Parathyroid adenoma (tissue), 2 donors: ENCODE data around the gene PRKCE.

ENCODE experiments used
- H2AFZ ChIP-seq: fragments of 300-600 bp; sonication (generic); one replicate; pipeline ENCODE4 v1.7.0; 2017; ENCODE audit warnings: antibody characterized with exemption, mild to moderate bottlenecking
- H3K27ac ChIP-seq: fragments of 300-600 bp; sonication (generic); one replicate; pipeline ENCODE4 v1.7.0; 2017
- H3K27me3 ChIP-seq: fragments of 300-600 bp; sonication (generic); one replicate; pipeline ENCODE4 v1.7.0; 2017; ENCODE audit warnings: low read length; ENCODE audit not compliant: control insufficient read depth, insufficient read depth
- H3K36me3 ChIP-seq: fragments of 300-600 bp; sonication (generic); one replicate; pipeline ENCODE4 v1.7.0; 2017; ENCODE audit warnings: low read length; ENCODE audit not compliant: control insufficient read depth, insufficient read depth
- H3K4me1 ChIP-seq: fragments of 300-600 bp; sonication (generic); one replicate; pipeline ENCODE4 v1.7.0; 2017; ENCODE audit warnings: control low read depth
- H3K4me2 ChIP-seq: fragments of 300-600 bp; sonication (generic); one replicate; pipeline ENCODE4 v1.7.0; 2017; ENCODE audit warnings: low read length
- H3K4me3 ChIP-seq: fragments of 300-600 bp; sonication (generic); one replicate; pipeline ENCODE4 v1.7.0; 2017; ENCODE audit warnings: low read depth, low read length
- H3K79me2 ChIP-seq: fragments of 300-600 bp; sonication (generic); one replicate; pipeline ENCODE4 v1.7.0; 2017; ENCODE audit warnings: control low read depth
- H3K9ac ChIP-seq: fragments of 300-600 bp; sonication (generic); one replicate; pipeline ENCODE4 v1.7.0; 2017; ENCODE audit warnings: mild to moderate bottlenecking
- H3K9me3 ChIP-seq: fragments of 300-600 bp; sonication (generic); one replicate; pipeline ENCODE4 v1.7.0; 2017; ENCODE audit warnings: low read length; ENCODE audit not compliant: control insufficient read depth
- TF ChIP-seq, protein P1 (sequence below): fragments of 300-600 bp; sonication (generic); IDR thresholded peaks from one replicate; pipeline ENCODE4 v1.7.0; 2017; ENCODE audit warnings: antibody characterized with exemption, mild to moderate bottlenecking
- donor health status: primary hyperparathyroidism.

The PRKCE gene

DNA sequence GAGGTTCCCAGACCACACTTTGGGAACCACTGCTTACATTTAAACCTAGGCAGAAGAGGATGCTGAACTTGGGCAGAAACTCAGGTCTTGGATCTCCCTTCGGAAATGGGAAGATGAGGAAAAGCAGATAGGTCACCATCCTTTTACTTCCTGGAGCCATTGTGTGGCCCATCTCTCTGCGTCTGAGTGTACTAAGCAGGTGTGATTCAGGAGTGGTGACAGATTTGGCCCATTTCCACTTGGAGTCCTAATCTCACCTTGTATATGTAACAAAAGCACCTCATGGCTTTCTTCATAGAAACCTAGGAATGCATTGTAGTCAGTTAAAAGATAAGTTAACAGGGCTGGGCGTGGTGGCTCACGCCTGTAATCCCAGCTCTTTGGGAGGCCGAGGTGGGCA, 71.0 kb downstream of the PRKCE start:
- H3K79me2 ChIP-seq = peaks cover 22% of the 10 kb centered on the region
- no peaks in the 10 kb centered on the region for H3K9me3 ChIP-seq
- peaks cover 31% of the 10 kb centered on the region for H3K4me1 ChIP-seq
- no peak overlapping the region for H3K4me3 ChIP-seq
- H3K4me2 ChIP-seq = no peak overlapping the region
- no peak overlapping the region for H3K9ac ChIP-seq
- H3K36me3 ChIP-seq = no peaks in the 10 kb centered on the region
- H3K27me3 ChIP-seq = no peaks in the 10 kb centered on the region
- TF ChIP-seq, protein P1, sequence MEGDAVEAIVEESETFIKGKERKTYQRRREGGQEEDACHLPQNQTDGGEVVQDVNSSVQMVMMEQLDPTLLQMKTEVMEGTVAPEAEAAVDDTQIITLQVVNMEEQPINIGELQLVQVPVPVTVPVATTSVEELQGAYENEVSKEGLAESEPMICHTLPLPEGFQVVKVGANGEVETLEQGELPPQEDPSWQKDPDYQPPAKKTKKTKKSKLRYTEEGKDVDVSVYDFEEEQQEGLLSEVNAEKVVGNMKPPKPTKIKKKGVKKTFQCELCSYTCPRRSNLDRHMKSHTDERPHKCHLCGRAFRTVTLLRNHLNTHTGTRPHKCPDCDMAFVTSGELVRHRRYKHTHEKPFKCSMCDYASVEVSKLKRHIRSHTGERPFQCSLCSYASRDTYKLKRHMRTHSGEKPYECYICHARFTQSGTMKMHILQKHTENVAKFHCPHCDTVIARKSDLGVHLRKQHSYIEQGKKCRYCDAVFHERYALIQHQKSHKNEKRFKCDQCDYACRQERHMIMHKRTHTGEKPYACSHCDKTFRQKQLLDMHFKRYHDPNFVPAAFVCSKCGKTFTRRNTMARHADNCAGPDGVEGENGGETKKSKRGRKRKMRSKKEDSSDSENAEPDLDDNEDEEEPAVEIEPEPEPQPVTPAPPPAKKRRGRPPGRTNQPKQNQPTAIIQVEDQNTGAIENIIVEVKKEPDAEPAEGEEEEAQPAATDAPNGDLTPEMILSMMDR = no peak
- H3K27ac ChIP-seq = no peak overlapping the region
- no peak overlapping the region for H2AFZ ChIP-seq

DNA sequence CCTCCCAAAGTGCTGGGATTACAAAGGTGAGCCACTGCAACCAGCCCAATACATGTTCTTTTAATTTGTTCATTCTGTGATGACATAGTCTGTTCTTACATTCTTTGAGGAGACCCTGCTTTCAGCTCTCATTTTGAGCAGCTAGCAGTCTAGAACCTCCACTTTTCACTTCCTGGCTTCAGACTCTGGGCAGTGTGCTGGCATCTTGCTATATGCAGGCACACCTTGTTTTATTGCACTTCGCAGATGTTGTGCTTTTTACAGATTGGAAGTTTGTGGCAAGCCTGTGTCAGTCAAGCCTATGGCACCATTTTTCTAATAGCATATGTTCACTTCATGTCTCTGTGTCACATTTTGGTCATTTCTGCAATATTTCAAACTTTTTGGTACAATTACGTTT, 72.4 kb downstream of the PRKCE start:
- TF ChIP-seq, protein P1 = no peak
- no peaks in the 10 kb centered on the region for H3K9me3 ChIP-seq
- H3K9ac ChIP-seq = no peak overlapping the region
- H3K79me2 ChIP-seq = peaks cover 23% of the 10 kb centered on the region
- no peaks in the 10 kb centered on the region for H3K36me3 ChIP-seq
- peaks cover 33% of the 10 kb centered on the region for H3K4me1 ChIP-seq
- no peak overlapping the region for H3K4me3 ChIP-seq
- no peak overlapping the region for H3K4me2 ChIP-seq
- H3K27me3 ChIP-seq = no peaks in the 10 kb centered on the region
- H3K27ac ChIP-seq = peak overlapping the region; percentile 52
- no peak overlapping the region for H2AFZ ChIP-seq

DNA sequence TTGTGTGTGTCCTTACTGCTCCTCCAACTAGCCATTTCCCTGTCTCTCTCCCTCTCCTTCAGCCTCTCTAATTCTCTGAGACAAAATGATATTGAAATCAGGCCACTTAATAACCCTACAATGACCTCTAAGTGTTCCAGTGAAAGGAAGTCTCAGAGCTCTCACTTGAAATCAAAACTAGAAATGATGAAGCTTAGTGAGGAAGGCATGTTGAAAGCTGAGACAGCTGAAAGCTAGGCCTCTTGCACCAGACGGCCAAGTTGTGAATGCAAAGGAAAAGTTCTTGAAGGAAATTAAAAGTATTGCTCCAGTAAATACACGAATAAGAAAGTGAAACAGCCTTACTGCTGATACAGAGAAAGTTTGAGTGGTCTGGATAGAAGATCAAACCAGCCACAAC, 72.9 kb downstream of the PRKCE start:
- H3K9me3 ChIP-seq = no peaks in the 10 kb centered on the region
- no peaks in the 10 kb centered on the region for H3K27me3 ChIP-seq
- peak overlapping the region; percentile 52 for H3K27ac ChIP-seq
- H2AFZ ChIP-seq = peak overlapping the region; percentile 43
- TF ChIP-seq, protein P1 = no peak
- peaks cover 28% of the 10 kb centered on the region for H3K79me2 ChIP-seq
- H3K9ac ChIP-seq = no peak overlapping the region
- H3K36me3 ChIP-seq = no peaks in the 10 kb centered on the region
- H3K4me2 ChIP-seq = no peak overlapping the region
- no peak overlapping the region for H3K4me3 ChIP-seq
- peaks cover 33% of the 10 kb centered on the region for H3K4me1 ChIP-seq

DNA sequence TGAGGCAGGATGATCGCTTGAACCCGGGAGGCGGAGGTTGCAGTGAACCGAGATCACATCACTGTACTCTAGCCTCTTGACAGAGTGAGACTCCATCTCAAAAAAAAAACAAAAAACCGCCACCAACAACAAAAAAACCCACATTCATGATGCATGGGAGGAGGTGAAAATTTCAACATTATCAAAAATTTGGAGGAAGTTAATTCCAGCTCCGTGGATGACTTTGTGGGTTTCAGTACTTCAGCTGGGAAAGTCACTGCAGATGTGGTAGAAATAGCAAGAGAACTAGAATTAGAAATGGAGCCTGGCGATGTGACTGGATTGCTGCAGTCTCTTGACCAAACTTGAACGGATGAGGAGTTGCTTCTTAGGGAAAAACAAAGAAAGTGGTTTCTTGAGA, 74.3 kb downstream of the PRKCE start:
- H3K9ac ChIP-seq = no peak overlapping the region
- TF ChIP-seq, protein P1 = no peak

DNA sequence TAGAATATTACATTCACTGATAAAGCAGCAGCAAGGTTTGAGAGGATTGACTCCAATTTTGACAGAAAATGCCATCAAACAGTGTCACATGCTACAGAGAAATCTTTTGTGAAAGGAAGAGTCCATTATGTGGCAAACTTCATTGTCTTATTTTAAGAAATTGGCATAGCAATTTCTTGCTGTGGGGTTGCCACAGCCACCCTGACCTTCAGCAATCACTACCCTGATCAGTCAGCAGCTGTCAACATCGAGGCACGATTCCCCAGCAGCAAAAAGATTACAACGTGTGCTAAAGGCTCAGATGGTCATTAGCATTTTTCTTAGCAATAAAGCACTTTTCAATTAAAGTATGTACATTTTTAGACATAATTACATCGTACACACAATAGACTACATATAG, 74.7 kb downstream of the PRKCE start:
- Histone ChIP-seq H3K9ac (no peak overlapping the region), H3K27me3 (no peaks in the 10 kb centered on the region), H3K79me2 (peaks cover 38% of the 10 kb centered on the region), H3K4me2 (no peak overlapping the region), H3K4me1 (peaks cover 33% of the 10 kb centered on the region), H3K9me3 (no peaks in the 10 kb centered on the region), H3K36me3 (no peaks in the 10 kb centered on the region), H3K4me3 (no peak overlapping the region), H3K27ac (no peak overlapping the region), H2AFZ (no peak overlapping the region)
- TF ChIP-seq, protein P1 = no peak

More for the DNA sequence above, 74.3 kb downstream of the PRKCE start:
- no peak overlapping the region for H3K4me2 ChIP-seq
- H3K9me3 ChIP-seq = no peaks in the 10 kb centered on the region
- H3K36me3 ChIP-seq = no peaks in the 10 kb centered on the region
- peaks cover 34% of the 10 kb centered on the region for H3K79me2 ChIP-seq
- no peak overlapping the region for H3K27ac ChIP-seq
- H2AFZ ChIP-seq = no peak overlapping the region
- no peaks in the 10 kb centered on the region for H3K27me3 ChIP-seq
- no peak overlapping the region for H3K4me3 ChIP-seq
- H3K4me1 ChIP-seq = peaks cover 33% of the 10 kb centered on the region
